Heart right ventricle (tissue), 16 donors: ENCODE results near the gene ENTPD6. TPM values are rescaled to one million over a fixed set of nuclear protein-coding genes. Genes with fewer than 3 reads are reported as not detected.
A peak's percentile ranks its signal among the peaks of the same experiment; 100 is the strongest.
"Not testable (repeated sequence)": the region's sequence is repeated elsewhere in the genome, so short reads cannot be mapped to it uniquely, and the experiment has no call there.

Source experiments
- ATAC-seq, 8 donors: fragments of 200-7000 bp; cut with Tn5 transposase; one replicate each; pipeline ENCODE4 v1.9.1; 2020; ENCODE audit warnings: mild to moderate bottlenecking in 8 of 8, moderate library complexity in 8 of 8, moderate number of reproducible peaks in 1 of 8
- DNase-seq, 2 donors: peaks; one replicate each; pipeline ENCODE4 v3.0.0-alpha.2; 2020
- H3K27ac ChIP-seq, 10 donors: fragments of 200-600 bp; sonication (generic) in 2 of 10; one replicate each; pipeline versions ENCODE4 v1.5.0 to v1.8.0; 2020 to 2022; ENCODE audit warnings: mild to moderate bottlenecking in 3 of 10
- H3K27me3 ChIP-seq, 7 donors: fragments of 200-600 bp; one replicate each; pipeline ENCODE4 v1.8.0; 2021 to 2022; ENCODE audit warnings: mild to moderate bottlenecking in 2 of 7
- H3K36me3 ChIP-seq, 9 donors: fragments of 200-600 bp; sonication (generic) in 1 of 9; one replicate each; pipeline versions ENCODE4 v1.5.0 to v1.8.0; 2020 to 2022; ENCODE audit warnings: mild to moderate bottlenecking in 2 of 9
- H3K4me1 ChIP-seq, 9 donors: fragments of 200-600 bp; sonication (generic) in 1 of 9; one replicate each; pipeline versions ENCODE4 v1.5.0 to v1.8.0; 2020 to 2022; ENCODE audit warnings: mild to moderate bottlenecking in 4 of 9
- H3K4me3 ChIP-seq, 10 donors: fragments of 200-600 bp; sonication (generic) in 2 of 10; one replicate each; pipeline versions ENCODE4 v1.5.0 to v1.8.0; 2020 to 2022; ENCODE audit warnings: mild to moderate bottlenecking in 7 of 10, moderate library complexity in 2 of 10
- H3K9me3 ChIP-seq, 11 donors: fragments of 200-600 bp in 10 of 11; sonication (generic) in 2 of 11; one replicate each; pipeline versions ENCODE4 v1.5.0 to v1.8.0; 2013 to 2022; ENCODE audit warnings: mild to moderate bottlenecking in 2 of 11, control low read depth in 1 of 11, moderate library complexity in 1 of 11
- WGBS, 2 donors: extraction: QIAGEN DNeasy Blood & Tissue Kit; methylation state at CpG; one replicate each; pipeline ENCODE4 v1.1.7; 2013; ENCODE audit warnings: inconsistent platforms in 1 of 2; 5-methylcytosine and 5-hydroxymethylcytosine counted together
- intact Hi-C, 10 donors: fragments of 100-400 bp; cut with DNase I; formaldehyde crosslinking; loops; one replicate each; pipeline versions ENCODE4 v1.11.1 to v1.14.2; 2022
- polyA plus RNA-seq, 2 donors: library from polyadenylated mRNA; stranded (reverse); fragments of 200-250 nt; gene quantifications; one replicate each; pipeline ENCODE4 v1.2.3, GENCODE V29; 2013
- total RNA-seq, 10 donors: library from RNA; stranded (reverse); fragmentation: NEBNext Ultra II Directional in 3 of 10; extraction: Animal tissue kit (Norgen Biotek cat#: 25700) in 3 of 10; gene quantifications; one replicate each; pipeline versions ENCODE4 v1.2.1 to v1.2.4, GENCODE V29; 2021 to 2023
- TF ChIP-seq, protein P1 (sequence below), 9 donors: fragments of 200-600 bp; sonication (generic) in 2 of 9; IDR thresholded peaks; one replicate each; pipeline versions ENCODE4 v1.5.0 to v1.8.0; 2021 to 2022; ENCODE audit warnings: antibody characterized with exemption in 9 of 9, mild to moderate bottlenecking in 5 of 9, moderate library complexity in 1 of 9
- donor health status: Arrhythmogenic right ventricular cardiomyopathy.
- donor health status: ischemic (EF 13 %, LVEDD 7.1; RV severe dilation, severe dysfunction).
- donor health status: healthy with polysubstance abuse.
- donor health status: DM: no; HTN: yes; CAD: no.
- donor health status: DM: no; HTN: no; CAD: no.
- donor health status: ischemic (EF 25% LVEDD 6.9; RV normal size, moderate dysfunction).
- donor health status: ischemic (EF 25% LVEDD 5.7; RV mildly dilated, moderate dysfunction).
- donor health status: healthy.
- donor health status: DM: yes; HTN: yes; CAD: no.
- donor health status: Ischemic cardiomyopathy.
- donor health status: ischemic (EF 35%, LVEDD 5.7; RV mildly dilated, moderate dysfunction).
- donor health status: nonischemic (EF 11% LVEDD 7.7; RV severe dilation, severe dysfunction).
- donor health status: DM: yes; HTN: yes; CAD: no.
- donor health status: PGD.
- donor health status: ischemic (EF 29% LVEDD 5.4; RV normal size, mild dysfunction).
- donor health status: nonischemic (EF 23%, LVEDD 6.1; RV moderate dilation, normal function).

The ENTPD6 gene
- total and polyA plus RNA-seq, 12 donors = 54.6 to 167 (median 84.8) TPM

DNA sequence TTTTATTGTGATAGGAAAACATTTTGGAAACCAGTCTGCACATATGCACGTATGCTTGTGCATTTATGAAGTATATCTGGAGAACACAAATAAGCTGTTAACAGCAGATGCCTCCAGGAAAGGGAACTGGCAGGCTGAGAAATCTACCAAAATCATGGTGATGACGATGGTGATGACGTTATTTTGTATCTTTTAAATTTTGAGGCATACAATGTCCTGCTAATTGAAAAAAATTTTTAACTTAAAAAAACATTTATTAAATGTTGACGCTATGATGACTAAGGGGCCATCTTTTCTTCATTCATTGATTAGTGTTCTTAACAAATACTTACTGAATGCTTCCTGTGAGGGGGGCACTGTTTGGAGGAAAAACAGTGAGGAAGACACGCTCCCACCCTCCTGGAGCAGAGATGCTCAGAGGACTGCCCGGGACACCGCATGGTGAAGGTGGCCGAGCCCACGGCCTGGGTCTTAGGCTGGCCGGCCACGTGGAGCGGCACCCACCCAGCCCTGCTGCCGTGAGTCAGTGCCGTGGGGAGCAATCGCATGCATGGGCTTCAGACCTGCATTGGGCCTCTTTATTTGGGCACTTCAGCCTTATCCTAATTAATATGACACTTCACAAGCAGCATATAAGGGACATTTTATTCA is 15.9 kb upstream of the ENTPD6 start:
- no peak for DNase-seq
- peak in 1 of 8 donors; percentile 31 for ATAC-seq
- Histone ChIP-seq H3K27ac (no peak overlapping the region), H3K4me1 (peaks cover 0 to 9% (median 4%) of the 10 kb centered on the region in 9 donors), H3K36me3 (no peaks in the 10 kb centered on the region), H3K4me3 (no peak overlapping the region), H3K9me3 (peaks cover 0 to 26% (median 6%) of the 10 kb centered on the region in 11 donors), H3K27me3 (no peaks in the 10 kb centered on the region)
- TF ChIP-seq, protein P1, sequence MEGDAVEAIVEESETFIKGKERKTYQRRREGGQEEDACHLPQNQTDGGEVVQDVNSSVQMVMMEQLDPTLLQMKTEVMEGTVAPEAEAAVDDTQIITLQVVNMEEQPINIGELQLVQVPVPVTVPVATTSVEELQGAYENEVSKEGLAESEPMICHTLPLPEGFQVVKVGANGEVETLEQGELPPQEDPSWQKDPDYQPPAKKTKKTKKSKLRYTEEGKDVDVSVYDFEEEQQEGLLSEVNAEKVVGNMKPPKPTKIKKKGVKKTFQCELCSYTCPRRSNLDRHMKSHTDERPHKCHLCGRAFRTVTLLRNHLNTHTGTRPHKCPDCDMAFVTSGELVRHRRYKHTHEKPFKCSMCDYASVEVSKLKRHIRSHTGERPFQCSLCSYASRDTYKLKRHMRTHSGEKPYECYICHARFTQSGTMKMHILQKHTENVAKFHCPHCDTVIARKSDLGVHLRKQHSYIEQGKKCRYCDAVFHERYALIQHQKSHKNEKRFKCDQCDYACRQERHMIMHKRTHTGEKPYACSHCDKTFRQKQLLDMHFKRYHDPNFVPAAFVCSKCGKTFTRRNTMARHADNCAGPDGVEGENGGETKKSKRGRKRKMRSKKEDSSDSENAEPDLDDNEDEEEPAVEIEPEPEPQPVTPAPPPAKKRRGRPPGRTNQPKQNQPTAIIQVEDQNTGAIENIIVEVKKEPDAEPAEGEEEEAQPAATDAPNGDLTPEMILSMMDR (IDR thresholded peaks at IDR 0.05) = no peak
- intact Hi-C loops = loop anchor here (1.0 to 10.0 kb wide), 15 partner anchors 55 to 187 kb away; partner anchors contain the start of genes VSX1 (in 5 of the 10) and APMAP (in 4 of the 10)
- 62% methylated on average over 15 of the region's 15 CpGs for WGBS, 2 donors

DNA sequence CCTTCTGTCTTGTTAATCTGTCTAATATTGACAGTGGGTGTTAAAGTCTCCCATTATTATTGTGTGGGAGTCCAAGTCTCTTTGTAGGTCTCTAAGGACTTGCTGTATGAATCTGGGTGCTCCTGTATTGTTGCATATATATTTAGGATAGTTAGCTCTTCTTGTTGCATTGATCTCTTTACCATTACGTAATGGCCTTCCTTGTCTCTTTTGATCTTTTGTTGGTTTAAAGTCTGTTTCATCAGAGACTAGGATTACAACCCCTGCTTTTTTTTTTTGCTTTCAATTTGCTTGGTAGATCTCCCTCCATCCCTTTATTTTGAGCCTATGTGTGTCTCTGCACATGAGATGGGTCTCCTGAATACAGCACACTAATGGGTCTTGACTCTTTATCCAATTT is 11.1 kb upstream of the ENTPD6 start:
- ATAC-seq, H3K4me3 ChIP-seq, H3K4me1 ChIP-seq, H3K36me3 ChIP-seq, intact Hi-C loops, DNase-seq, H3K27me3 ChIP-seq, H3K27ac ChIP-seq: not testable (repeated sequence)
- 86 to 87% methylated on average over 1 of the region's 1 CpG for WGBS, 2 donors
- peaks cover 0 to 28% (median 6%) of the 10 kb centered on the region in 11 donors for H3K9me3 ChIP-seq

DNA sequence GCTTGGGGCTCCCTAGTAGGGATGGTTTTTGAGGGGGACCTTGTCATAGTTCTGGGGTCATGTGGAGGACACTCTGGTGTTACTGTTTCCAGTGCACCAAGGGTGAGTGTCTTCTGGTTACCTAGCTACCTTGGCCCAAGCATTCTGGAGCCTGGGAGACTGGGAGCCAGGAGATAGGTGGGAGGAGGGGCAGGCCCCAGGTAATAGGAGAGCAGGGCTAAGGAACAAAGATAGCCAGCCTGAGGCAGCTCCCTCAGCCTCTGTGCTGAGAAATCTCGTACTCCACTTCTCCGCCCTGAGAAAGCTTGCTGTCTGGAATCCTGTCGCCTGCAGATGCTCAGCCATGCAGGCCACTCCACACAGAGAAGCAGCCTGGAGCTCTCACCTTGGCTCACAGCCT is 8.3 kb upstream of the ENTPD6 start:
- TF ChIP-seq, protein P1 (IDR thresholded peaks at IDR 0.05) = no peak
- Histone ChIP-seq H3K27me3 (peaks cover 0 to 8% (median 0%) of the 10 kb centered on the region in 7 donors), H3K4me1 (peaks cover 0 to 21% (median 8%) of the 10 kb centered on the region in 9 donors), H3K36me3 (peaks cover 0 to 10% (median 0%) of the 10 kb centered on the region in 9 donors), H3K9me3 (peaks cover 0 to 25% (median 6%) of the 10 kb centered on the region in 11 donors), H3K27ac (no peak overlapping the region), H3K4me3 (no peak overlapping the region)
- 70 to 81% methylated on average over 3 of the region's 3 CpGs for WGBS, 2 donors
- DNase-seq (no peak), ATAC-seq (no peak)
- intact Hi-C loops = loop anchor here in 2 of 10 donors (5.0 kb wide), 2 partner anchors 125 to 190 kb away; no protein-coding TSS in a partner anchor

DNA sequence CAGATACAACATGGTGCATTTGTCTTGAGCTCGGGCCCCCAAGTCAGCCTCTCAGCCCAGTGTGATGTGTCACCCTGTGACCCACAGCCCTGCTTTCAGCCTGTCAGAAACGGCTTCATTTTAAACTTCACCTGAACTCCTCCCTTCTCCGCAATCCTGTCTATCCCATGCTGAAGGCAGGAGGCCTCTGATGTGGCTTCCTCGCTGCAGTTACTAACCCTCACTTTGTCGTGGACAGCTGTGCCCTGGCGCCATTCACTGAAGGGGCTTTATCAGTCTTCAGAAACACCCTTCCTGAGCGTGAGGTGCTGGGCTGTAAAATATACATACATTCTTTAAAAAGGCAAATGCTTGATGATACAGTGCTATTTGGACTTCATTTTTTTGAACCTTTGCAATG is 7.9 kb upstream of the ENTPD6 start:
- peaks cover 0 to 21% (median 6%) of the 10 kb centered on the region in 11 donors for H3K9me3 ChIP-seq
- 47 to 56% methylated on average over 7 of the region's 7 CpGs for WGBS, 2 donors
- H3K36me3 ChIP-seq = peaks cover 0 to 10% (median 0%) of the 10 kb centered on the region in 9 donors
- no peak overlapping the region for H3K4me3 ChIP-seq
- no peak overlapping the region for H3K27ac ChIP-seq
- TF ChIP-seq, protein P1 (IDR thresholded peaks at IDR 0.05) = no peak
- H3K4me1 ChIP-seq = peaks cover 0 to 24% (median 8%) of the 10 kb centered on the region in 9 donors
- intact Hi-C loops = loop anchor here in 2 of 10 donors (5.0 kb wide), 2 partner anchors 125 to 190 kb away; no protein-coding TSS in a partner anchor
- ATAC-seq (no peak), DNase-seq (no peak)
- peaks cover 0 to 8% (median 0%) of the 10 kb centered on the region in 7 donors for H3K27me3 ChIP-seq
